HepG2 (cell line): ENCODE results near the gene PDSS2. TPM values are rescaled to one million over a fixed set of nuclear protein-coding genes. Genes with fewer than 3 reads are reported as not detected.

Source experiments
- ATAC-seq: fragments of 200-7000 bp; cut with Tn5 transposase; 3 replicates; pipeline ENCODE4 v1.9.1; 2020; ENCODE audit warnings: mild to moderate bottlenecking, moderate library complexity
- BruUV-seq: library from RNA; stranded (reverse); fragments of 400-500 nt; replicated peaks from 2 replicates; lab custom pipeline; 2021; lab: Mats Ljungman, UMichigan
- CTCF ChIA-PET: fragments of 300-600 bp; formaldehyde crosslinking; extraction: SDS; loops from one replicate; lab custom pipeline; 2021; ENCODE audit warnings: low total read pairs, inconsistent platforms, low intra/inter-chr PET ratio; lab: Yijun Ruan, JAX
- POLR2A ChIA-PET: fragments of 350-600 bp; sonication (Branson Sonifier 250); formaldehyde crosslinking; loops from one replicate; lab custom pipeline; 2020; ENCODE audit warnings: antibody characterized with exemption, inconsistent platforms; lab: Yijun Ruan, JAX
- DNase-seq: peaks from one replicate; pipeline ENCODE4 v3.0.0-alpha.2; 2015; ENCODE audit warnings: low spot score
- FAIRE-seq: peaks from 3 replicates; lab custom pipeline; 2011; peaks lifted over from hg19 to GRCh38; lab: Jason Lieb, UNC
- H2AFZ ChIP-seq: one replicate; pipeline ENCODE4 v1.6.1; 2011; ENCODE audit warnings: low read length, inconsistent platforms
- H3K27ac ChIP-seq: fragments of 300-600 bp; 3 replicates; pipeline ENCODE4 v1.8.0; 2011; ENCODE audit warnings: mixed run types, mild to moderate bottlenecking, mixed read lengths, low read length, inconsistent platforms; ENCODE audit not compliant: insufficient read depth; ENCODE audit errors: extremely low read length
- H3K27me3 ChIP-seq, 2 experiments: fragments of 200-600 bp in 1 of 2; 2 replicates in 1 of 2; 3 replicates in 1 of 2; pipeline versions ENCODE4 v1.6.0 to v1.8.0; 2011; ENCODE audit warnings: low read length in 2 of 2, mild to moderate bottlenecking in 2 of 2, moderate library complexity in 2 of 2, inconsistent platforms in 1 of 2; ENCODE audit not compliant: insufficient read depth in 2 of 2, control insufficient read depth in 1 of 2
- H3K36me3 ChIP-seq, 2 experiments: fragments of 200-600 bp in 1 of 2; replicated peaks in 1 of 2; 2 replicates in 1 of 2; 3 replicates in 1 of 2; pipeline versions ENCODE4 v1.5.1 to v1.8.0; 2011; ENCODE audit warnings: low read length in 2 of 2, inconsistent platforms in 1 of 2; ENCODE audit not compliant: insufficient read depth in 2 of 2, control insufficient read depth in 1 of 2
- H3K4me1 ChIP-seq: 2 replicates; pipeline ENCODE4 v1.5.1; 2012; ENCODE audit warnings: low read length, inconsistent platforms; ENCODE audit not compliant: insufficient read depth
- H3K4me2 ChIP-seq: 2 replicates; pipeline ENCODE4 v1.6.0; 2011; ENCODE audit warnings: low read depth, low read length, inconsistent platforms
- H3K4me3 ChIP-seq, 3 experiments: fragments of 200-600 bp in 1 of 3; sonication (generic), shearing (Covaris generic) in 1 of 3; replicated peaks in 1 of 3; 2 replicates each; pipeline ENCODE4 v1.5.1; 2011 to 2016; ENCODE audit warnings: low read length in 3 of 3, inconsistent platforms in 2 of 3, low read depth in 2 of 3, mild to moderate bottlenecking in 2 of 3, control low read depth in 1 of 3, mixed read lengths in 1 of 3; ENCODE audit not compliant: insufficient read depth in 1 of 3
- H3K79me2 ChIP-seq: one replicate; pipeline ENCODE4 v1.6.1; 2011; ENCODE audit warnings: low read length, inconsistent platforms; ENCODE audit not compliant: insufficient read depth
- H3K9ac ChIP-seq: 2 replicates; pipeline ENCODE4 v1.6.0; 2011; ENCODE audit warnings: mild to moderate bottlenecking, low read depth, low read length, inconsistent platforms; ENCODE audit not compliant: insufficient read depth
- H3K9me3 ChIP-seq: 2 replicates; pipeline ENCODE4 v1.5.1; 2012; ENCODE audit warnings: mild to moderate bottlenecking, low read length
- H4K20me1 ChIP-seq: 2 replicates; pipeline ENCODE4 v1.6.0; 2011; ENCODE audit warnings: inconsistent platforms, mild to moderate bottlenecking, low read length, moderate library complexity; ENCODE audit not compliant: insufficient read depth
- ATF1 ChIP-seq: IDR thresholded peaks from 2 replicates; pipeline ENCODE4 v1.6.1; 2016; ENCODE audit warnings: mild to moderate bottlenecking, control low read depth
- EEA1 ChIP-seq: sonication (generic); formaldehyde crosslinking; IDR thresholded peaks from 2 replicates; pipeline ENCODE4 v1.5.1; 2020; ENCODE audit warnings: mild to moderate bottlenecking, missing genetic modification reagents, borderline replicate concordance
- FIP1L1 ChIP-seq: fragments of 200-400 bp; formaldehyde crosslinking; IDR thresholded peaks from 2 replicates; pipeline ENCODE4 v1.6.1; 2018; ENCODE audit warnings: low read depth, mild to moderate bottlenecking, low read length, moderate library complexity, borderline replicate concordance; ENCODE audit not compliant: insufficient read depth
- GATAD1 ChIP-seq: IDR thresholded peaks from 2 replicates; pipeline ENCODE4 v1.6.1; 2016; ENCODE audit warnings: missing genetic modification reagents, missing compliant biosample characterization
- NCOA2 ChIP-seq: sonication (generic); formaldehyde crosslinking; IDR thresholded peaks from 2 replicates; pipeline ENCODE4 v1.8.0; 2022; ENCODE audit warnings: inconsistent platforms
- PLSCR1 ChIP-seq: sonication (generic); formaldehyde crosslinking; IDR thresholded peaks from 2 replicates; pipeline ENCODE4 v1.5.0; 2020; ENCODE audit warnings: missing genetic modification reagents, mild to moderate bottlenecking, borderline replicate concordance
- SALL2 ChIP-seq: sonication (generic); formaldehyde crosslinking; IDR thresholded peaks from 2 replicates; pipeline ENCODE4 v1.8.1; 2023; ENCODE audit warnings: mild to moderate bottlenecking, missing genetic modification reagents, inconsistent platforms
- TAF15 ChIP-seq: fragments of 200-400 bp; formaldehyde crosslinking; IDR thresholded peaks from one replicate; pipeline ENCODE4 v1.6.1; 2018; ENCODE audit warnings: mild to moderate bottlenecking, low read depth, low read length; ENCODE audit not compliant: poor library complexity, severe bottlenecking
- TEAD2 ChIP-seq: sonication (generic); formaldehyde crosslinking; IDR thresholded peaks from 2 replicates; pipeline ENCODE4 v1.9.0; 2021; ENCODE audit warnings: missing genetic modification reagents
- THAP8 ChIP-seq: sonication (generic); formaldehyde crosslinking; IDR thresholded peaks from 2 replicates; pipeline ENCODE4 v1.5.1; 2020; ENCODE audit warnings: missing genetic modification reagents, mild to moderate bottlenecking, borderline replicate concordance
- U2AF1 ChIP-seq: fragments of 200-400 bp; formaldehyde crosslinking; optimal IDR thresholded peaks from 2 replicates; pipeline ENCODE3; 2017; ENCODE audit warnings: mild to moderate bottlenecking, low read depth, low read length
- YEATS2 ChIP-seq: sonication (generic); formaldehyde crosslinking; IDR thresholded peaks from 2 replicates; pipeline ENCODE4 v1.4.0; 2020; ENCODE audit warnings: missing genetic modification reagents, borderline replicate concordance
- ZNF30 ChIP-seq: sonication (generic); formaldehyde crosslinking; IDR thresholded peaks from 2 replicates; pipeline ENCODE4 v1.5.0; 2020; ENCODE audit warnings: mild to moderate bottlenecking, missing genetic modification reagents
- ZNF343 ChIP-seq: sonication (generic); formaldehyde crosslinking; IDR thresholded peaks from 2 replicates; pipeline ENCODE4 v1.4.0; 2020; ENCODE audit warnings: mild to moderate bottlenecking, missing genetic modification reagents
- ZNF430 ChIP-seq: sonication (generic); formaldehyde crosslinking; IDR thresholded peaks from 2 replicates; pipeline ENCODE4 v1.9.0; 2021; ENCODE audit warnings: mild to moderate bottlenecking, missing genetic modification reagents
- ZNF879 ChIP-seq: sonication (generic); formaldehyde crosslinking; IDR thresholded peaks from 2 replicates; pipeline ENCODE4 v1.8.1; 2023; ENCODE audit warnings: missing genetic modification reagents
- WGBS: methylation state at CpG from one replicate; pipeline ENCODE4 v1.1.6; 2017; ENCODE audit warnings: low lambda C conversion rate; 5-methylcytosine and 5-hydroxymethylcytosine counted together
- in situ Hi-C: cut with HindIII; loops from 2 replicates; pipeline ENCODE4 v1.10.0; 2017; ENCODE audit warnings: low pct_unique_long_range_greater_than_20kb; ENCODE audit not compliant: extremely low pct_ligation_motif_present
- intact Hi-C: fragments of 100-400 bp; cut with micrococcal nuclease; formaldehyde crosslinking; loops from one replicate; pipeline ENCODE4 v1.10.0; 2022; ENCODE audit not compliant: unreplicated experiment
- polyA plus RNA-seq, 8 experiments: library from polyadenylated mRNA; depleted of rRNA in 3 of 8; stranded (reverse) in 7 of 8; unstranded in 1 of 8; fragments of >200 nt; fragmentation: Illumina TruSeq in 4 of 8; extraction: Trizol in 4 of 8; gene quantifications; 2 replicates each; pipeline versions ENCODE4 v1.2.1 to v1.2.3, GENCODE V29; 2011 to 2016; ENCODE audit warnings: low read depth in 4 of 8, missing spikeins in 1 of 8, mixed read lengths in 1 of 8; ENCODE audit not compliant: insufficient read depth in 1 of 8
- total RNA-seq, 5 experiments: library from RNA; depleted of rRNA; stranded (reverse); fragments of >200 nt; fragmentation: Illumina TruSeq; extraction: Trizol; gene quantifications; 2 replicates each; pipeline ENCODE4 v1.2.3, GENCODE V29; 2016; ENCODE audit warnings: low read depth in 1 of 5

Gene PDSS2
- total and polyA plus RNA-seq, 2 of the 13 experiments (the other 11 are each of a cell fraction or from before 2014, with no cell fraction given), result 16.2 to 17.0 TPM

- FAIRE-seq, result no peak
- in situ Hi-C loops, result no loop called here
- H3K27ac ChIP-seq, result no peak overlapping the region
- no peaks in the 10 kb centered on the region for H3K9me3 ChIP-seq
- intact Hi-C loops, result no loop called here
- H3K4me3 ChIP-seq, result no peak overlapping the region
- 94% methylated on average over 4 of the region's 4 CpGs for WGBS
- CTCF ChIA-PET, result no interaction called here
- H3K4me2 ChIP-seq, result no peak overlapping the region
- TF ChIP-seq EEA1 (CRISPR knock-in tag), result no peak
- no peak for TF ChIP-seq TAF15
- TF ChIP-seq, all 625 proteins: peak for 0
- no TSS peak for BruUV-seq
- Histone ChIP-seq H3K27me3 (no peaks in the 10 kb centered on the region; a peak in 1 of 5 replicates), H3K36me3 (no peaks in the 10 kb centered on the region), H4K20me1 (no peaks in the 10 kb centered on the region), H3K9ac (no peak overlapping the region), H3K4me1 (peaks cover 22% of the 10 kb centered on the region; the same call in 1 of the 2 replicates), H3K79me2 (no peaks in the 10 kb centered on the region), H2AFZ (no peak overlapping the region)
- ATAC-seq (no peak), DNase-seq (no peak)
- POLR2A ChIA-PET, result no interaction called here
Measured at GRCh38 chr6:107120404-107120803, 339.0 kb downstream of the PDSS2 start.

- ChIA-PET CTCF (no interaction called here), POLR2A (no interaction called here)
- Histone ChIP-seq H2AFZ (no peak overlapping the region), H3K4me2 (no peak overlapping the region), H3K36me3 (no peaks in the 10 kb centered on the region), H3K27me3 (no peaks in the 10 kb centered on the region; a peak in 1 of 5 replicates), H3K9ac (no peak overlapping the region), H3K79me2 (peaks cover under 1% of the 10 kb centered on the region), H3K4me1 (peaks cover 23% of the 10 kb centered on the region), H3K27ac (no peak overlapping the region), H3K9me3 (no peaks in the 10 kb centered on the region), H4K20me1 (no peaks in the 10 kb centered on the region), H3K4me3 (no peak overlapping the region)
- no TSS peak for BruUV-seq
- in situ Hi-C loops (no loop called here), intact Hi-C loops (no loop called here)
- ATAC-seq, result no peak
- DNase-seq, result no peak
- WGBS, result 33% methylated on average over 2 of the region's 2 CpGs
- no peak for FAIRE-seq
- TF ChIP-seq ZNF343 (CRISPR knock-in tag) (no peak), SALL2 (CRISPR knock-in tag) (no peak), TEAD2 (CRISPR knock-in tag) (no peak), THAP8 (CRISPR knock-in tag) (no peak), ZNF430 (CRISPR knock-in tag) (no peak), GATAD1 (CRISPR knock-in tag) (no peak), ATF1 (CRISPR knock-in tag) (no peak), YEATS2 (CRISPR knock-in tag) (no peak), ZNF879 (no peak), PLSCR1 (CRISPR knock-in tag) (no peak), NCOA2 (no peak), ZNF30 (CRISPR knock-in tag) (no peak), U2AF1 (no peak), FIP1L1 (no peak)
Measured at GRCh38 chr6:107118976-107119375, 340.4 kb downstream of the PDSS2 start.
